ENCODE data around the gene PRX.

The PRX gene

GRCh38 chr19:40400559-40400958 is 12.6 kb downstream of the PRX start:
- Mint-ChIP-seq H3K36me3 (ENCODE audit: low read depth) (peaks cover 10% of the 10 kb centered on the region), H3K27me3 (ENCODE audit: low read depth) (peaks cover 5% of the 10 kb centered on the region), H3K27ac (peak overlapping the region in 1 of 3 experiments; percentile 21), H3K9me3 (no peaks in the 10 kb centered on the region), H3K4me1 (peaks cover 32% of the 10 kb centered on the region), H3K4me3 (peak overlapping the region in 1 of 3 experiments; percentile 5)
- no peak for TF ChIP-seq CTCF (IDR thresholded peaks at IDR 0.05; ENCODE audit: unreplicated experiment in 3 of 3)

- H3K27ac Mint-ChIP-seq: peak overlapping the region in 1 of 3 experiments; percentile 20
- peaks cover 26% of the 10 kb centered on the region for H3K4me1 Mint-ChIP-seq
- TF ChIP-seq CTCF (IDR thresholded peaks at IDR 0.05; ENCODE audit: unreplicated experiment in 3 of 3): no peak
- H3K4me3 Mint-ChIP-seq: peak overlapping the region in 1 of 3 experiments; percentile 16
- peaks cover 10% of the 10 kb centered on the region for H3K36me3 Mint-ChIP-seq (ENCODE audit: low read depth)
- H3K9me3 Mint-ChIP-seq: no peaks in the 10 kb centered on the region
- H3K27me3 Mint-ChIP-seq (ENCODE audit: low read depth): peaks cover 5% of the 10 kb centered on the region
Measured at GRCh38 chr19:40398417-40399131, 14.6 kb downstream of the PRX start.

- Mint-ChIP-seq H3K36me3 (ENCODE audit: low read depth) (peaks cover 10% of the 10 kb centered on the region), H3K27me3 (ENCODE audit: low read depth) (peaks cover 5% of the 10 kb centered on the region), H3K27ac (no peak overlapping the region), H3K4me3 (no peak overlapping the region), H3K4me1 (peaks cover 19% of the 10 kb centered on the region), H3K9me3 (no peaks in the 10 kb centered on the region)
- TF ChIP-seq CTCF (IDR thresholded peaks at IDR 0.05; ENCODE audit: unreplicated experiment in 3 of 3): no peak
Measured at GRCh38 chr19:40397568-40397906, 15.6 kb downstream of the PRX start.

- H3K4me3 Mint-ChIP-seq: no peak overlapping the region
Measured at GRCh38 chr19:40396886-40397567, 16.2 kb downstream of the PRX start.

GRCh38 chr19:40395956-40396355 is 17.2 kb downstream of the PRX start:
- H3K4me3 Mint-ChIP-seq: no peak overlapping the region
- H3K27me3 Mint-ChIP-seq (ENCODE audit: low read depth): peaks cover 5% of the 10 kb centered on the region
- no peak overlapping the region for H3K27ac Mint-ChIP-seq

More at GRCh38 chr19:40396886-40397567, 16.2 kb downstream of the PRX start:
- TF ChIP-seq CTCF (IDR thresholded peaks at IDR 0.05; ENCODE audit: unreplicated experiment in 3 of 3): no peak
- Mint-ChIP-seq H3K4me1 (peaks cover 19% of the 10 kb centered on the region), H3K27ac (no peak overlapping the region), H3K9me3 (no peaks in the 10 kb centered on the region), H3K36me3 (ENCODE audit: low read depth) (peaks cover 10% of the 10 kb centered on the region), H3K27me3 (ENCODE audit: low read depth) (peaks cover 5% of the 10 kb centered on the region)

More at GRCh38 chr19:40395956-40396355, 17.2 kb downstream of the PRX start:
- Mint-ChIP-seq H3K4me1 (peaks cover 12% of the 10 kb centered on the region), H3K36me3 (ENCODE audit: low read depth) (peaks cover 10% of the 10 kb centered on the region), H3K9me3 (no peaks in the 10 kb centered on the region)
- no peak for TF ChIP-seq CTCF (IDR thresholded peaks at IDR 0.05; ENCODE audit: unreplicated experiment in 3 of 3)

Measured in nephron (organoid).